Subcutaneous adipose tissue (tissue), 4 donors: Measurements from ENCODE around the gene CS. TPM values are rescaled to one million over a fixed set of nuclear protein-coding genes. Genes with fewer than 3 reads are reported as not detected.

Experiments
- total RNA-seq, 4 donors: library from RNA; depleted of rRNA; stranded (reverse); fragments of >200 nt; gene quantifications; one replicate each; pipeline ENCODE4 v1.1.0, GENCODE V29; 2016
- TF ChIP-seq, protein P1 (sequence below): fragments of 450-650 bp; IDR thresholded peaks from one replicate; pipeline ENCODE4 v1.5.1; 2016; ENCODE audit warnings: low read depth, mild to moderate bottlenecking, control low read depth, antibody characterized with exemption, moderate library complexity

Gene CS
- 100 to 1,000 TPM; 107 to 278 (median 141) TPM for total RNA-seq

- TF ChIP-seq, protein P1, sequence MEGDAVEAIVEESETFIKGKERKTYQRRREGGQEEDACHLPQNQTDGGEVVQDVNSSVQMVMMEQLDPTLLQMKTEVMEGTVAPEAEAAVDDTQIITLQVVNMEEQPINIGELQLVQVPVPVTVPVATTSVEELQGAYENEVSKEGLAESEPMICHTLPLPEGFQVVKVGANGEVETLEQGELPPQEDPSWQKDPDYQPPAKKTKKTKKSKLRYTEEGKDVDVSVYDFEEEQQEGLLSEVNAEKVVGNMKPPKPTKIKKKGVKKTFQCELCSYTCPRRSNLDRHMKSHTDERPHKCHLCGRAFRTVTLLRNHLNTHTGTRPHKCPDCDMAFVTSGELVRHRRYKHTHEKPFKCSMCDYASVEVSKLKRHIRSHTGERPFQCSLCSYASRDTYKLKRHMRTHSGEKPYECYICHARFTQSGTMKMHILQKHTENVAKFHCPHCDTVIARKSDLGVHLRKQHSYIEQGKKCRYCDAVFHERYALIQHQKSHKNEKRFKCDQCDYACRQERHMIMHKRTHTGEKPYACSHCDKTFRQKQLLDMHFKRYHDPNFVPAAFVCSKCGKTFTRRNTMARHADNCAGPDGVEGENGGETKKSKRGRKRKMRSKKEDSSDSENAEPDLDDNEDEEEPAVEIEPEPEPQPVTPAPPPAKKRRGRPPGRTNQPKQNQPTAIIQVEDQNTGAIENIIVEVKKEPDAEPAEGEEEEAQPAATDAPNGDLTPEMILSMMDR: no peak
Observed at GRCh38 chr12:56299853-56300643, at the start of gene CS. Gene CS, minus strand, starts transcription at chr12:56300330. Its CDS starts 129 bp downstream, at chr12:56300201.

DNA sequence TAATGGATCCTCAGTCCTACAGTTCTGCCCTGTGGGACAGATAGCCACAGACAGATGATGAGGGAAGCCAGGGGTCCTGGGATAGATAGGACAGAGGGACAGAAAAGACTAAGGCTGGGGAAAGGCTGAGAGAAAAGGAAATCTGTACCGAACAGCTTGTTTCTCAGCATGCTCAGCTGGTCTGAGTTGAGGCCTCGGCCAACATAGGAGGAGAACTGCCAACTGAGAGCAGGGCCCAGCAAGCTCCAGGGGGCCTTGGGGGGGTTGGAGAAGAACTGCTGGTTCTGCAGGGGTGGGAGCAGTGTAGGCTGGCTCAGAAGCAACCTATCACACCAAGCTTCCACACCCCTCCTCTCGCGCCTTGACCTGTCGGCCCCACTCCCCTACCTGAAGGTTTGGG lies 48.6 kb upstream of the CS start:
- TF ChIP-seq, protein P1: no peak

GRCh38 chr12:56346675-56347074 lies 46.5 kb upstream of the CS start:
- TF ChIP-seq, protein P1: no peak

DNA sequence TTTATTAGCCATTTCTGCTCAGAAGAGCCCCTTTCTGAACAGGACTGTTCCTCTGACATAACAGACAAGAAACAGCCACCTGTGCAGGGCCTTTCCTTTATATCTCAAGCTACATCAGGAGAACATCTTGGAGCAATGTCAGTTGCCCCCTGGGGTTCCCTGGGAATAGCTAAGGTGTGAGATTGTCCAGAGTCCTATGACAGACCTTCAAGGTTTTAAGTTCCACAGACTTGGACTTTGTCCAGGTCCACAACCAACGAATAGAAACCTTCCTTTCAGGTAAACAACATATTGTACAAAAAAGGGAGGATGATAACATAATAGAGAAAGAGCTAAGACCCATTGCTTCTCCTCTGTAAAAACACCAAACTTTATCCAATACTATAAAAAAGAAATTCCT lies 41.5 kb upstream of the CS start:
- TF ChIP-seq, protein P1: no peak

GRCh38 chr12:56339158-56339422 lies 39.0 kb upstream of the CS start:
- TF ChIP-seq, protein P1: no peak

- TF ChIP-seq, protein P1: no peak
Observed at GRCh38 chr12:56338308-56339157, 38.4 kb upstream of the CS start, which contains the start of gene IL23A. Gene IL23A, plus strand, starts transcription at chr12:56338884. Its CDS starts 161 bp downstream, at chr12:56339045.

GRCh38 chr12:56337753-56338251 lies 37.7 kb upstream of the CS start:
- TF ChIP-seq, protein P1: no peak
